Activated CD4-positive, CD25-positive, alpha-beta regulatory T cell treated with anti-CD3 and anti-CD28 coated beads, Interleukin-2, amount 50 U/mL, for 16 hours (primary cell): ENCODE measurements around the gene IFT122.

Experiments
- DNase-seq: peaks from one replicate; pipeline ENCODE4 v3.0.0-alpha.2; 2020; ENCODE audit warnings: low read depth, low spot score

IFT122 gene

DNA sequence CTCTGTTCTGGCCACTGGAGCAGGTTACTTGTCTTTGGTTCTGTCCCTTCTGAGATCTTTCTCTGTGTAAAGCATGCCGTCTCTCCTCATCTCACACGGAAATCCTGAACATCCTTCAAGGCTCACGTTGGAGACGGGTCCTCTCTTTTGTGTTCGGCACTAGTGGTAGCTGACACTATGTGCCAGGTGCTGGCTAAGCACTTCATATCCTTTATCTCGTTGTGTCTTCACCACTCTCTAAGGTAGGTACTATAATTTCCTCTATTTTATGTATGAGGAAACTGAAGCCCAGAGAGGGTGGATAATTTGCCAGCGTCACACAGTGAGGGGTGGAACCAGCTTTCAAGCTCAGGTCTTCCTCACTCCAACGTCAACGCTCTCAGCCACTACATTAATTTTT is 1.2 kb downstream of the IFT122 start:
- DNase-seq = no peak

DNA sequence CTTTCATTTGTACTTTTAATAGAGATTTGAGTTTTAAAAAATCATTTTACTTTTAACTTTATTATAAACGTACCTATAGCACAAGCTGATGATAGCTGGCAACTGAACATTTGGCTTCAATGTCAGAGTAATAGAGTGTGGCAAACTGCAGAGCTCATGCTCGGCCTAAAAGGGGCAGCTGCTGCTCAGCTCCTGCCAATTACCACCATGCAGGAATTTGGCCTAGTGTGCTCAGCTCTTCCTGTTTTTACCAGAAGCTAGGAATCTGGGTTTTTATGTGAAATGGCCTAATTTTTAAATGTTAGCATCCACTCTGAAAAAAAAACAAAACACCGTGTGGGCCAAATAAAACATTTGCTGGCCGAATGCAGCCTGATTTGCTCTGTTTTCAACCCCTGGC is 1.8 kb downstream of the IFT122 start:
- DNase-seq = no peak

DNA sequence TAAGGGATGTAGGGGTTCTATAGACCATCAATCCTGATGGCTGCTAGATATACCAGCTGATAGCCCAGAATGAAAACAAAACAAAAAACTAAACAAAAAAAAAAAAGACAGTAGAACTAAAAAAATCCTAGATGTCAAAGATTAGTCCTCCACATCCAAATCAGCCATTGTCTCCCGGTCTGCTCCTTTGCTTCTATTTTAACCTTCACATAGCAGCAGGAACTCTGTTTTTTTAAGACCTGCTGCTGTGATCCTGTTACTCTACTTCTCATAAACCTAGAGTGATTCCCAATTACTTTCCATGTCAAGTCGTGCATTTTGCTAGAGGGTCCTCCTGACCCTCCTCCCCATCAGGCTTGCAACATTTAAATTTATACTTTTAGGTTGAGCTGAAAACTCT is 2.5 kb downstream of the IFT122 start:
- DNase-seq = no peak

DNA sequence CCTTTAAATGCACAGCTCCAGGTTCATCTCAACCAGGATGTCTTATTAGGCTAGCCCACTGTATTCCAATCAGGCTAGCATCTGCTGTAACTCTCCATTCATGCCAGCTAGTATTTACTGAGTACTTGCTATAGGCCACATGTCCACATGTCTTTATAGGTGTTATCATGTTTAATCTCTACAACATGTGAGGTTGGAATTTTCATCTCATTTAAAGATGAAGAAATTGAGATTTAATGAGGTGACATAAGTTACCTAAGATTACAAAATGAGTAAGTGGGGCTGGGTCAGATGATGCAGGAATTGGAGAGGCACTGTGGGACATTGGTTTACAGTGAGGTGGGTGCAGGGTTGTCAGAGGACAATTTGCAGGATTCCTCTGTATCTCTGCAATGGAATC is 2.9 kb downstream of the IFT122 start:
- DNase-seq = no peak

DNA sequence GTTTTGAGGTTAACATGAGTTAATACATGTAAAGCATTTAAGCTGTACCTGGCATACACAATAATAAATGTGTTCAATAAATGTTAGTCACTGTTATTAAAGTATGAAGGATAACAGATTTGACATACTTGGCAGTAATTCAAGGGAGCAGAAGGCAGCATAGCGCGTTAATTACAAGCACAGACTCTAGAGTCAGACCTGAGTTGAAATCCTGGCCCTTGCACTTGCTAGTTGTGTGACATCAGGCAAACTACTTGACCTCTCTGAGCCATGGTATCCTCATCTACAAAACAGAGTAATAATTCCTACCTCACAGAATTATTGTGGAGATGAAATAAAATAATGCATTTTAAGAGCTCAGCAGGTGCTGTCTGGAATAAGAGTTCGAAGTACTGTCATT is 5.4 kb downstream of the IFT122 start:
- no peak for DNase-seq

DNA sequence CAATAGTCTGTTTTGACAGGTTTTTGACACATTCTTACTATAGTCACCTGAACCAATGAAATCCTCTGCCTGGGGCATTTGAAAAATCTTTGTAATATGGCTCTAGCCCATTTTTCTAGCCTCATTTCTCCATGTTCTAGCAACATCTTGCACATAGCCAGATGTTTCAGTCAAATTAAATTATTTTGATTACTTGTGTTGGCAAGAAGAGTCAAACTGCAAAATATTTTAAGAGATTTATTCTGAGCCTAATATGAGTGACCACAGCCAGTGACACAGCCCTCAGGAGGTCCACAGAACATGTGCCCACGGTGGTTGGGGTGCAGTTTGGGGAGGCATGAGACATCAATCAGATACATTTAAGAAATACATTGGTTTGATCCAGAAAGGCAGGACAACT is 6.9 kb downstream of the IFT122 start:
- DNase-seq = no peak

DNA sequence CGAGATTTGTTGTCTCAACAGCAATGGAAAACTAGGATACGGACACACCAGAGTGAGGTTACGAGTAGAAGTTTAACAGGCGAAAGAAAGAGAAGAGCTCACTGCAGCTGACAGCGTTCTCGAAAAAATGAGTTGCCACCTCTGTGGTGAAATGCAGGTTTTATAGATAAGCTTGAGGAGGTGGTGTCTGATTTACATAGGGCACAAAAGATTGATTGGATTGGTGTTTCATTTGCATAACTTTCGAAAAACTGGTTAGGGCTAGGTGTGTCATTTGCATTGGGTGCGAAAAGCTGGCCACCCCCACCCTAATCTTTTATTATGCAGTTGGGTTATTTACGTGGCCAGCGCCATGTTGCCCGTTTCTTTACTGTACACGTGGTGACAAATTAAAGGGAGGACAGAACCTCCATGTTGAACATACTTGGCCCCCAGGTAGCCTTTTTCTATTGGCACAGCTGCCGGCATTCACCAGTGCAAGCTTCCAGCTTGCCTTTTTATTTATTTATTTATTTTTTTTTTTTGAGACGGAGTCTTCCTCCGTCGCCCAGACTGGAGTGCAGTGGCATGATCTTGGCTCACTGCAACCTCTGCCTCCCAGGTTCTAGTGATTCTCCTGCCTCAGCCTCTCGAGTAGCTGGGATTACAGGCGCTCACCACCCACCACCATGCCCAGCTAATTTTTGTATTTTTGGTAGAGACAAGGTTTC is 8.3 kb downstream of the IFT122 start:
- no peak for DNase-seq

DNA sequence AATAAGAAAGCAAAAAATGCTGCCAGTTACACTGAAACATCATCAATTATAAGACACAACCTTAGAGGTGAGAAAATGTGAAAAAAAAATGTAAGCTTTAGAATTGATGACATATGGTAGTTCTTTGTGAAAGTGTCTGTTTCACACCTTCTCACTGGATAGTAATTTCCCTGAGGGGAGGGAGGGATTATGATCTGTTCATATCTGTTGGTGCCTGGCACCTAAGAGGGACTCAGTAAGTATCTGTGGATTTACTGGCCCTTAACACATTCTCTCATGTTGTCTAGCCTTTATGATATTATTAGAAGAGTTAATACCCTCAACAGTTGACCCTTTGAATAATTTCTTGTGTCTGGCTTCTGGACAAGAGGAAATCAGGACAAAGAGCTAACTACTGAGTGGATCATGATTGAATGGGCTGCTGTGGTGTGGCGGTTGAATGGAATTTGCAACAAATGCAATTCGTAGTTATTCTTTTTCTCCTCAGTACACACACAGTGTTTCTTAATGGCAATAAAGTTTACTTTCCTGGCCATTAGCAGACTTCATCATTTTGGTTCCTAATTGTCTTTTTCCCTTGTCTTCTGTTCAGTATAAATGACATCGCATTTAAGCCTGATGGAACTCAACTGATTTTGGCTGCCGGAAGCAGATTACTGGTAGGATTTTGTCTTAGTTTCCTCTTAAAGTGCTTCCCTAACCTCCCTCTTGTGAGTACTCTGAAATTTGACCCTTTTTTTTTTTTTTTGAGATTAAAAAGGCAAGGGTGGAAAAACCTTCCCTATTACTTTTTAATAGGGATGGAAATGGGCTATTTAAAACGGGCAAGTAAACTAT is 9.5 kb downstream of the IFT122 start:
- no peak for DNase-seq

DNA sequence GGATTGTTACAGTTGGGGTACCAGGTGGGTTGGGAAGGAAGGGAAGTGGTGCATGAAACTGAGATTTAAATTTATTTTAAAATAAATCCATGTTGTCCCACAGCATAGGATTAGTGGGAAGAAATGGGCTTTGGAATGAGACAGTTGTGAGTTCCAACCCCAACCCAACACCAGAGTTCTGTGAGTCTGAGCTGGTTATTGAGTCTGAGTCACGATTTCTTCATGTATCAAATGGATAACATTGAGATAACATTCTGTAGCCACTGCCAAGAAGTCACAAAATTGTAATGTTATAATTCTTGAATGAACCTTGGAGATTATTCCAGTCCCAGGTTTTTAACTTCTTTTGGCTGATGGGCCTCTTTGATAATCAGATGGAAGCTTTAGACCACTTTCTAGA is 13.7 kb downstream of the IFT122 start:
- DNase-seq = no peak

DNA sequence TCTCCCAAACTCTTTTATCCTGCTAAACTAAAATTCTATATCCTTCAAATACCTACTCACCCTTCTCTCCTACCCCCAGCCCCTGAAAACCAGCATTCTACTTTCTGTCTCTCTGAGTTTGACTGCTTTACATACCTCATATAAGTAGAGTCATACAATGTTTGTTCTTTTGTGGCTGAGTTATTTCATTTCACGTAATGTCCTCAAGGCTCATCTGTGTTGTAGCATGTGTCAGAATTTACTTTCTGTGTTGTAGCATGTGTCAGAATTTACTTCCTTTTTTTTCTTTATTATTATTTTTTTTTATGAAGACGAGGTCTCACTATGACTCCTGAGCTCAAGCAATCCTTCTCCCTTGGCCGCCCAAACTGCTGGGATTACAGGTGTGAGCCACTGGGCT is 20.1 kb downstream of the IFT122 start:
- no peak for DNase-seq

DNA sequence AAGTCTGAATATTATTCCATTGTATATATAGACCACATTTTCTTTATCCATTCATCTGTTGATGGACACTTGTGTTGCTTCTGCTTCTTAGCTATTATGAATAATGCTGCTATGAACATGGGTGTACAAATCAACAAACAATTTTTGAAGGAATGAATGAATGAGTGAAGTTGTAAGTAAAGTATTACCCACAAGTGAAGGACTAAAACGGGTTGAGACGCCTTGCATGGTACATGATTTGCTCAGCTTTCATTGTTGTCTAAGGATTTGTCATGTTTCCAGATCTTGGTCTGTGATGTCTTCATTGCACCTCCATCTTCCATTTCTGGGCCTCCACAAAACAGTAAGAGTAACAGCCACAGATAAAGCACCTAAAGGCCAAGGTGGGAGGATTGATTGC is 20.5 kb downstream of the IFT122 start:
- no peak for DNase-seq

DNA sequence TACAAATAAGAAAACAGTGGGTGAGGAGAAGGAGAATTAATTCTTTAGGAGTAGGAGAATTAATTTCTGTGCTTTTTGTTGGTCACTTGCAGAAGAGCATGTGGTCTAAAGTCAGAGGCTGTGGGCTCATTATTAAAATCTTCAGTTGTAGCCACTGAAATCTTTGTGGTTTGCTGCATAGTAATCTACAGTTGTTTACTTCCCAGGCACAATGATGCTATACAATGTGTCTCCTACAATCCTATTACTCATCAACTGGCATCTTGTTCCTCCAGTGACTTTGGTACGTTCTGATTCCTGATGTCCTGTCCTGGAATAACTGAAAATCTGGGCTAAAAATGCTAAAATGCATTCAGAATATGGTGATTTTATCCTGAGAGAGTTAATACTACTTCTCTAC is 21.0 kb downstream of the IFT122 start:
- DNase-seq = no peak

DNA sequence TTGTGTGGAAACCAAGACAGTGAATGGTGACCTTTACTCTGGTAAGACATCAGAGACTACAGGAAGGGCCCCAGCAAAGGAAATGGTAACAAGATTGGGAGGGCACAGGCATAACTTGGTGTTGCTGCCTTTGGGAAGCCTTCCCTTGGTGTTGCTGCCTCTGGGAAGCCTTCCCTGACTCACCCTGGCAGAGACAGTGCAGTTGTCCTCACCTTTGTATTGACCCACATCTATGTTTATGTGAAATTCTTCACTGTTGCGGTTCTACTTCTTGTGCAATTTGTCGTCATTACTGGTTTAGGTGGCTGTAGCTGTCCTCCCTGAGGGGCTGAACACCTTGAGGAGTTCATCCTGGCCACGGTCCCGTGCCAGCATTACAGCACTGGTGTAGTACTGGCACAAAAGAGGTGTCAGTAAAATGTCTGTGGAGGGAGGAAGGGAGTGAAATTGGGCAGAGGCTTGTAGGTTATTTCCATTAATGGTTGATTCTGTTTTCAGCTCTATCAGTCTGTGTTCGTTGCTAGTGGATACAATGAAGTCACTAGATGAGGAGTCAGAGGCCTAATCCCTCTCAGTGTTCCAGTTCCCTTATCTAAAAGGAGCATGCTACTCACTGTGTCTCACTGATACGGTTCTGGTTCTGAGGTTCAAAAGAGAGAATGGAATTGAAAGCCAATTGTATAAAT is 21.6 kb downstream of the IFT122 start:
- DNase-seq = no peak

DNA sequence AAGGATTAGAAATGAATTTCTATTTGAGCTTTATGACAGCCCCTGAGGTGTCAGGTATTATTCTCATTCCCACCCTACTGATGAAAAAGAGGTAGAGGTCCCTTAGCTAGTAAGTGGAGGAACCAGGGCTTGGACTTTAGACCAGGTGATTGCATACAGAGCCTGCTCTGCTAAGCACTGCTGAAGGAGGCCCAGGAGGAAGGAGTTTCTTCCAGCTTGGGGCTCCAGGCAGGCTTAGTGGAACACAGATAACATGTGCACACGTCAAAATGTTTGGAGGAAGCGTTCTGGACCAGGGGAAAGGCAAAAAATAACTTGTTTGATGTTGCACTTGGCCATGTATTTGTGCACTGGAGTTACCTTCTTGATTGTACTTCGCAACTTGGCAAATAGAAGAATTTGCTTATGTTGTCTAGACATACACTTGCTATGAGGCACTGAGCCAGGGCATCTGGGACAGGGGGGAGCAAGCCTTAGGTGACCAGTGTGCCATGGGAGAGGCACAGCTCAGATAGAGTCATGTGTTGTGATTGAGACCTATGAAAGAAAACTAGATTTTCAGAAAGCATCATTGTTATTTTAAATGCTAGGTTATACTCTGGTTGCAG is 22.4 kb downstream of the IFT122 start:
- DNase-seq = no peak

DNA sequence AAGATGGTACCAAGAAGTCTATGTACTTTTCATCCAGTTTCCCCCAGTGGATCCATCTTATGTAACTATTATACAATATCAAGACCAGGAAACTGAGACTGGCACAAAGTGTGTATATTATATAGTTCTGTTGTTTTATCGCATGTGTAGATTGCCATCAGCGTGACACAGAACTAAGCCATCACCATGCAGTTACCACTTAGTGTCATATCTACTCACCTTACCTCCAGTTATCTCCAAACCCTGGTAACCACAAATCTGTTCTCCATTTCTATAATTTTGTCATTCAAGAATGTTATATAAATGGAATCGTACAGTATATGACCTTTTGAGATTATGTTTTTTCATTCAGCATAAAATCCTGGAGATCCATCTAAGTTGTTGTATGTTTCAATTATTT is 23.1 kb downstream of the IFT122 start:
- DNase-seq = no peak

DNA sequence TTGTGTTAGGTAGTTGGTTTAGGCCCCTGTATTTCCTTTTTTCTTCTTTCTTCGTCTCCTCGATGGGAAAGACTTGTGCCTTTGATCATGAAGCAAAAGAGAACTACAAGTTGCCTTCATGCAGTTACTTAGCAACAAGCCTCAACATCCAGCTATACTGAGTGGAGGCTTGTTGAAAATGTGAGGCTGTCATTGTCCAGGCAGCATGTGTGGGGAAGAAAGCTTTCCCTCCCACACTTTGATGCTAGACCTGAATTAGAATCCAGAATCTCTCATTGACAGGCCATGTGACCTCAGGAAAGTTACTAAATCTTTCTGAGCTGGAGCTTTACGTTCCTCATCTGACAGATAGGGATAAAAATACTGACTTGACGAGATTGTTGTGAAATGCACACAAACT is 23.7 kb downstream of the IFT122 start:
- DNase-seq = no peak

DNA sequence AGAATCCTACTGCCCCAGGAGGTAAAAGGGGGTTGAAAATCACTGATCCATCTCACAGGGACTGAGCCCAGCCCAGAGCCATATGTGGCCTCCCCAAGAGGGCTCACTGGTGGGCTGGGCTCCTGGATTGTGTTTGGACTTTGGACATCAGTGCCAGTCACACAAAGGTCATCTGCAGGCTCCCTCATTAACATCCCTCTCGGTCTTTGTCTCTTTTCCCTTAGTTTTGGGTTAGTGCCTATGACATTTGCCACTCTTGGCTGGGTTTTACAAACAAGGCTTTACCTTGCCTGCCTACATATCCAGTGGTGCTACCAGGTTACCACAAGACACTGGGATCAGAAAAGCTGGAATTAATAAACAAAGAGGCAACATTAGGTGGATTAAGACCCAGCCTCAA is 27.9 kb downstream of the IFT122 start:
- no peak for DNase-seq

DNA sequence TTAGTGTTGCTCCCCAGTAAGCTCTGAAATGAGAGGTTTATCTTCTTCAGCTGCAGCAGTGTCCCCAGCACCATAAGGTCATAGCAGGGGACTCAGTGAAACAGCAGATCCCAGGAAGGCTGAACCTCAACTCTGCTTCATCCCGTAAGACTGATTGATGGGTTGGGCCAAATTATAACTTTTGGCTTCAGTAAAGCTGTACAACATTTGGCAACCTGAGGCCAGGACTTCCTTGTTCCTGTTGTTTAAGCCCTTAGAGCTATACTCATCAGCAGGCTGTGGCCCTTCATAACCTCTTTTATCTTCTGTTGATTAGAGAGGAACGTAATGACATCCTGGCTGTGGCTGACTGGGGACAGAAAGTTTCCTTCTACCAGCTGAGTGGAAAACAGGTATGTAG is 29.0 kb downstream of the IFT122 start:
- DNase-seq = no peak

DNA sequence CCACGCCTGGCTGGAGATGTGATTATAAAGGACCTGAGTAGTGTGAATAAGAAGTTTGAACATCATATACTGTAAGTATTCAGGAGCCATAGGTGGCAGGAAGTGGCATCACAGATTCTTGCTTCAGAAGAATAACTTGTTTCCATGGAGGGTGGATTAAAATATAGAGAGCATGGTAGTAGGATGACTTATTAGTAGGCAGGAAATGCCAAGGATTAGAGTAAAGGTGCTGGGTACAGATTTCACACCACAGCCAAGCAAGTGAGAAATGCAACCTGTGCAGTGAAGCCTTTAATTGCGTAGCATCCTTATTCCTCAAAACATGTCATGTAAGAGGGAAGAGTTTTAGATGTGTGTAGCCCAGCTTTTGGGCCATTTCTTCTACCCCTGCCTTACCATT is 30.8 kb downstream of the IFT122 start:
- no peak for DNase-seq

DNA sequence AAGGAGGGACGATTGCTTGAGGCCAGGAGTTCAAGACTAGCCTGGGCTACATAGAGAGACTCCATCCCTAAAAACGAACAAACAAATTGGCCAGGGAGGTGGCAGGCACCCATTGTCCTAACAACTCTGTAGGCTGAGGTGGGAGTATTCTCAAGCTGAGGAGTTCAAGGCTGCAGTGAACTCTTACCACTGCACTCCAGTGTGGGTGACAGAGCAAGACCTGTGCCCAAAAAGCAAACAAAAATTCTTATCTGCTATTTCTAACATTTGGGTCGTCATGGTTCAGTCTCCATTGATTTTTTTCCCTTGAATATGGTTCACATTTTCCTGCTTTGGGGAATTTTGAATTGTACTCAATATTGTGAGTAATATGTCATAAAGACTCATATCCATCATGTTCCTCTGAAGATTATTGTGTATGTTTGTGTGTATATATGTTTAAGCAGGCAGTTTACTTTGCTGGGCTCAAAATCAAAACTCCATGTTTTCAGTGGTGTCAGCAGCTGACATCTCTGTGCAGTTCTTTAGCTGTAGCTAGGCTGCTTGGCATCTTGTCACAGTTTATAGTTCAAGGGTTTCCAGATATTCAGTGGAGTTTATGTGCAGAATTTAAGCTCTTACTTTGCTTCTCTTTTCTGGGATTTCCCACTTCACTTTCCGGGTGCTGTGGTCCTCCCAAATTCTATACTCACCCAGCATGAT is 33.2 kb downstream of the IFT122 start:
- DNase-seq = no peak

DNA sequence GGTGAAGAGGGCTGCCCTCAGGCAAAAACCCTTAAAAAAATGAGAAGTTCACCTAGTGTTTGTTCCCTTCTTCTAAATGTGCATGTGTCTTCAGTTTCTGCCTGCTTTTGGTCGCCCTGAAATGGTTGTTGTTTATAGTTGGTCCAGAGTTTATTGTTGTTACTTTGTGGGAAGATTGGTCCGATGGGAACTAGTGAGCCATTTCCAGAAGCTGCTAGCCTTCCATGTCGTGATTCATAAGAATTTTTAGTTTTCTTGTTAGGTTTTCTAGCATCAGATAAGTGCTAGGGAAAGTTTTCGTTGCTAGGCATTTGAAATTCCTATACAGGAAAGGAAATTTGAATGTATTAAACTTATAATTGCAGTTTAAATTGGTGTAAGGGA is 33.7 kb downstream of the IFT122 start:
- DNase-seq = no peak
